Cerebellar nuclear complex (tissue), 1 donor: Measurements from ENCODE around the gene ZNF217.
"Not testable (repeated sequence)": the region's sequence is repeated elsewhere in the genome, so short reads cannot be mapped to it uniquely, and the experiment has no call there.

Experiments used
- DNase-seq, 2 experiments: peaks; one replicate each; lab custom pipeline; 2025; lab: John Stamatoyannopoulos, UW

ZNF217 gene

GRCh38 chr20:53593466-53594007, at the start of gene ZNF217:
Gene ZNF217, minus strand, starts transcription at chr20:53593839. Its CDS starts 11,013 bp downstream, at chr20:53582826.
- not testable (repeated sequence) for DNase-seq

GRCh38 chr20:53643031-53643832, 49.6 kb upstream of the ZNF217 start:
- DNase-seq = no peak

- DNase-seq = no peak
Measured at GRCh38 chr20:53642196-53643030, 48.8 kb upstream of the ZNF217 start.

GRCh38 chr20:53639647-53640440, 46.2 kb upstream of the ZNF217 start:
- no peak for DNase-seq

- DNase-seq = no peak
Measured at GRCh38 chr20:53639128-53639527, 45.5 kb upstream of the ZNF217 start.

GRCh38 chr20:53637310-53637709, 43.7 kb upstream of the ZNF217 start:
- DNase-seq = not testable (repeated sequence)

- no peak for DNase-seq
Measured at GRCh38 chr20:53636540-53637097, 43.0 kb upstream of the ZNF217 start.

- DNase-seq = no peak
Measured at GRCh38 chr20:53635221-53635620, 41.6 kb upstream of the ZNF217 start.

- DNase-seq = no peak
Measured at GRCh38 chr20:53631909-53632662, 38.4 kb upstream of the ZNF217 start.

- DNase-seq = no peak
Measured at GRCh38 chr20:53629436-53629835, 35.8 kb upstream of the ZNF217 start.

GRCh38 chr20:53628758-53629157, 35.1 kb upstream of the ZNF217 start:
- DNase-seq = not testable (repeated sequence)

GRCh38 chr20:53628076-53628475, 34.4 kb upstream of the ZNF217 start:
- no peak for DNase-seq

GRCh38 chr20:53627001-53627400, 33.4 kb upstream of the ZNF217 start:
- not testable (repeated sequence) for DNase-seq

GRCh38 chr20:53626584-53626983, 32.9 kb upstream of the ZNF217 start:
- no peak for DNase-seq

GRCh38 chr20:53625311-53626129, 31.9 kb upstream of the ZNF217 start:
- DNase-seq = no peak

- not testable (repeated sequence) for DNase-seq
Measured at GRCh38 chr20:53624927-53625250, 31.2 kb upstream of the ZNF217 start.

- no peak for DNase-seq
Measured at GRCh38 chr20:53623454-53624211, 30.0 kb upstream of the ZNF217 start.

- DNase-seq = no peak
Measured at GRCh38 chr20:53623134-53623453, 29.5 kb upstream of the ZNF217 start.
